HTR-8/SVneo (cell line): Measurements from ENCODE around the gene SLC4A5.

Experiments
- DNase-seq: peaks from one replicate; pipeline ENCODE4 v3.0.0; 2011; ENCODE audit warnings: low spot score, mixed read lengths; ENCODE audit not compliant: insufficient read length
- FAIRE-seq: peaks from 2 replicates; lab custom pipeline; 2011; peaks lifted over from hg19 to GRCh38; lab: Jason Lieb, UNC

The SLC4A5 gene

GRCh38 chr2:74317701-74318100 lies 25.5 kb downstream of the SLC4A5 start:
- FAIRE-seq, result no peak
- DNase-seq, result no peak

DNA sequence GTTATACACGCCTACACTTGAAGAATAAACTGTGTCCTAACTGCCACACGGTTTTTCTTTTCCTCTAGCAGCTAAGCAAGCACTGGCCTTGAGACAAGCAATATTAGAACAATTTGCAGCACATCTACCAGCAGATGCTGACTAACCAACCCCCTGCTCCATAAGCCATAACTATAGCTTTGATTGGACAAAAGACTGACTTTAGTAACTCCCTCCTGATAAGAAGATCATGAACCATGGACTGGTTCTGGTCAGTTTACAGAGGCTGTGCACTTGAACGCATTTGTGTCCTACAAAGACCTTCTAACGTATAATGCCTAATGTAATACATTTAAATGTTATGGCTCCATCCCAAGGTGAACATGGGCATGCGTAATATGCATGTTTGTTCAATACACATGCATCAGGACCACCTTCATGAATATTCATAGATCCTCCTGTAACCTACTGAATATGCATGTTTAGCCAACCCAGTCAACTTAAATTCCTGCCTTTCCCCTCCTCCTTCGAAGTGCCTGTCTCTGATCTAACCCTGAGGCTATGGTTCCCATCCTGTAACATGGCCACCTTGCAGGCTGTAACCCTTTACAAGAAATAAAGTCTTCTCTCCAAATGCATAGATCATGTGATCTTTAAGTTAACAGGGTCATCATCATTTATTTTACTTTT lies 26.5 kb downstream of the SLC4A5 start:
- no peak for DNase-seq
- peak; percentile 66 for FAIRE-seq

- FAIRE-seq (no peak), DNase-seq (no peak)
Measured at GRCh38 chr2:74314107-74314506, 29.1 kb downstream of the SLC4A5 start.

DNA sequence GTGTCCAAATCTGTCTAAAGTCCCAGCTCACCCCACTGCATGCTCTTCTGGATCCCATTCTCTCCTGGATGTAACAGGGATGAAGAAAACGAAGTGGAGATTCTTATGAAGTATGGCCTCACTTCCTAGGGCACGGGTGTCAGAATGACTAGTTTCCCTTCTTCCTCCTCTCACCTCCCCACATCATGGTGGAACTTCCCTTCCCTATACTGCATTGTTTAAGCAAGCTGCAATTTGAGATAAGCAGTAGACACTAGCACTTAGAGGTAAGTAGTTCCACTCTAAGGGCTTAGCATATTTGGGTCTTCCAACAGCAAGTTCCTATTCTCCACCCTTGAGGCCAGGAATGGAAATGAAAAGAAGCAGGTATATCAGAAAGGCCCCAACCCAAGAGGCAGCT lies 29.7 kb downstream of the SLC4A5 start:
- FAIRE-seq (no peak), DNase-seq (no peak)

DNA sequence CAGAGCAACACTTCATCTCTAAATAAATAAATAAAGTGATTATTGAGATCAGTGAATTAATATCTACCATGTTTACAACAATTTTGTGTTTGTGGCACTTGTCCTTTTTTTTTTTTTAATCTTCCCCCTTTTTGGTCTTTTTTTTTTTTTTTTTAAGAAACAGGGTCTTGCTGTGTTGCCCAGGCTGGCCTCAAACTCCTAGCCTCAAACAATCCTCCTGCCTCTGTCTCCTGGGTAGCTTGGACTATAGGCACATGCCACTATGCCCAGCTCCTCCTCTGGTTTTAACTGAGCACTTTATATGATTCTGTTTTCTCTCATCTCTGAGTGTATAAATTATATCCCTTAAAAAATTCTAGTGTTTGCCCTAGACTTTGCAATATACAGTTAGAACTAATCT lies 30.3 kb downstream of the SLC4A5 start:
- no peak for DNase-seq
- no peak for FAIRE-seq

- no peak for FAIRE-seq
- DNase-seq, result no peak
Measured at GRCh38 chr2:74307720-74308119, 35.5 kb downstream of the SLC4A5 start.

GRCh38 chr2:74304332-74305148 lies 38.7 kb downstream of the SLC4A5 start:
- DNase-seq (no peak), FAIRE-seq (no peak)

- peak; percentile 20 for FAIRE-seq
Measured at GRCh38 chr2:74302865-74303264, 40.4 kb downstream of the SLC4A5 start.

DNA sequence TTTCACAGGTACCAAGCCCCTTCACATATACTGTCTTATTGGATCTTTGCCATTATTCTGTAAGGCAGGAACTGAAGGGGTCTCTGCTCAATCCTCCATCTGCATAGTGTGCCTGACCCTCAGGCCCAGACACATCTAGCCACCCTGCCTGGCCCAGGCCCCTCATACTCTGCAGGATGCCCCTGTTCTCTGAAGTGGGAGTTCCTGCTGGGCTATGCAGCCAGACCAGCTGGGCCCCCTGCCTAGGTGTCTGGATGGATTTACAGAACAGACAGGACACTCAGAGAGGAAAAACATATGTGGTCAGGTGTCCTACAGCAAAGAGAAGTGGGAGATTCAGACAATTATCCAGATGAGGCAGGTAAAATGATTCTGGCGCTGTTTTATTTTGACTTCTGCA lies 42.0 kb downstream of the SLC4A5 start:
- DNase-seq (no peak), FAIRE-seq (no peak)

More at GRCh38 chr2:74302865-74303264, 40.4 kb downstream of the SLC4A5 start:
- DNase-seq, result no peak

DNA sequence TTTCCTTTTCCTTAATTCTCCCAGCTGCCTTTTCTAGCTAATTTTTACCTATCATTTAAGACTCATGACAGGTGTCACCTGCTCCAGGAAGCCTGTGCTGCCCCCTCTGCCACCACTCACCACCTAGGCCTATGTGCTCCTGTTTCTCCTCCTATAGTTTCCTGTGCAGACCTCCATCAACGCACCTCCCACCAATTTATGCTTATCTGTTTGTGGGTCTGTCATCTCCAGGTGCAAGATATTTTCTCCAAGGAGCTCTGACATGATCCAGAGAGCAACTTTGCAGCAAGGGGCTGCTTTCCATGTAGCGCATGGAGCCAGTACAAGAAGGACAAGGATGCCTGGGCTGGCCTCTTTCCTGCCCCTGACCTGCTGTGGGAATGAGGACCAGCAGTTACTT lies 42.7 kb downstream of the SLC4A5 start:
- DNase-seq (no peak), FAIRE-seq (no peak)

- FAIRE-seq (no peak), DNase-seq (no peak)
Measured at GRCh38 chr2:74297950-74298349, 45.3 kb downstream of the SLC4A5 start.

- DNase-seq (no peak), FAIRE-seq (no peak)
Measured at GRCh38 chr2:74297391-74297790, 45.8 kb downstream of the SLC4A5 start.

DNA sequence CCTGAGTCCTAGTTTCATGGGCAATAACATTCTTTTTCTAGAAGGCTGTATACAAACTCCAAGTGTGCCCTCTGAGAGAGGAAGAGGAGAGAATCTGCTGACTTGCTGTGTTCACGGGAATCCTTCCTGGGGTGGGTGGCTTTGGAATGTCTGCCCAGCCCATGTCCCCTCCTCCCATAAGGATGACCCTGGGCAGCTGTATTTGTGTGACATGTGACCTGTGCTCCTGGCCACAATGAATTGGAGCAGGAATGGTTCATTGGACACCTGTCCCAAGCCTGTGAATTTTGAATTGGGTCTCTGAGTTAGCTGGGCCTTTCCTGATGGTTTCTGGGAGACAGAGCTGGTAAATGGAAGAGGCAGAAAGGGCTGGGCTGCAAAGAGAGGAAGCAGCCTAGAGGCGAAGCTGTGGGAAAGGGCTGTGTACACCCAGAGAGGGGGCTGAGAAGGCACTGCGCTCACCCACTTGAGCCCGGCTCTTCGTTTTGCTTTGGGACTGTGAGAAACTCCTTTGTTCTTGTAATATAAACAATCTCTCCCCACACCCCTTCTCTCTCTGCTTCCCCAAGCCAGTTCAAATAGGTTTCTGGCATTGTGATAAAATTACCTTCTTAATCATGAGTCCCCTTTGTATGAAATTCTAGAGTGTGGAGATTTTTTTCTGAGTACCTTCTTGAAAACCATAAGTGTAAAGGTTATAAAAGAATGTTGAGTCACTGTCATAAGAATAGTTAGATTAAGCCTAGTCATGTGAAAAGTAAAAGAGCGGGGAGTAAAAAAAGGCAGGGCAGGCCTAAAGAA lies 49.8 kb downstream of the SLC4A5 start:
- FAIRE-seq (no peak), DNase-seq (no peak)

DNA sequence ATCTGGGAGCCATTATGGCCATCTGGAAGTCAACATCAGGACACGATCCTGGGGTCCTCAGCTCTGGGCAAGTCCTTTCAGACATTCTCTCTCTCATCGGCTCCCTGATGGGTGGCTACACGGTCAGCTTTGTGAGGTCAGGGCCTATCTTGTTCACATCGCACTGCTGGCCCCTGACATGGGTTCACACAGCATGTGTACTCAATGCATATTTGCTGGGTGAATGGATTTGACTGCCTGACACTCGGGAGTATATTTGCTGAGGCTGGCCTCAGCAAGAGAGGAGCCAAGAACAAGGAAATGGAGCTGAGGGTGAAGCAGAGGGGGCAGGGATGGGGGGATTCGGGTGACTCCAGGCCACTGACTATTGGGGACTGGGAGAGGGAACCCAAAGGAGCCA lies 50.5 kb downstream of the SLC4A5 start:
- DNase-seq, result no peak
- FAIRE-seq, result no peak

DNA sequence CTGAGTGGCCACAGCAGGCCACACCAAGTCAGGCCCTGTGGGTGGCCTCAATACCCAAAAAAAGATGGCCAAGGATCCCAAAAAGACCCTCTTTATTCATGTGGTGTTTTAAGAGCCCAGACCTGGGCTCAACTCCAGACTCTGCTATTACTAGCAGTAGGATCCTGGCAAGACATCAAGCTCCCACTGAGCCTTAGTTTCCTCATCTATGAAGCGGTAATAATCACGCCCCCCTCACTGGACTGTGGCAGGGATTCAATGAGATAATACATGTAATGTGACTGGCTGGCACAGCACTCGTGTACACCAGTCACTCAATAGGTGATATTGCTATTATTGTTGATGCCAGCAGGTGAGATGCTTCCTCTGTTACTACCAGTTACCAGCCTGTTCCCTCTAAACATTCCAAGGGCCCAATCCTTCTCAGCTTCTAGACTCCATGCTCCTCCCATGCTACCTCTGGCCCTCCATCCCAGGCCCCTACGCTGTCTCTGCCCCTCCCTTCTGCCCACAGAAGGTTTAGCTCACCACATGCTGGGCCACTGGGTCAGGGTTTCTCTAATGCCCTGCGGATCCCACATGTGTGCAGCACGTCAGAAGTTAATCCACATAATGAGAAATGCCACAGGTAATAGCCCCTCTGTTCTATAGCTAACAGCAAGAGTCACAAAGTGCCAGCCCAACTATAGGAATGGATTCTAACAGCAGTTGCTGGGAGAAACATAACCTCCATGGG lies 51.2 kb downstream of the SLC4A5 start:
- no peak for FAIRE-seq
- no peak for DNase-seq

DNA sequence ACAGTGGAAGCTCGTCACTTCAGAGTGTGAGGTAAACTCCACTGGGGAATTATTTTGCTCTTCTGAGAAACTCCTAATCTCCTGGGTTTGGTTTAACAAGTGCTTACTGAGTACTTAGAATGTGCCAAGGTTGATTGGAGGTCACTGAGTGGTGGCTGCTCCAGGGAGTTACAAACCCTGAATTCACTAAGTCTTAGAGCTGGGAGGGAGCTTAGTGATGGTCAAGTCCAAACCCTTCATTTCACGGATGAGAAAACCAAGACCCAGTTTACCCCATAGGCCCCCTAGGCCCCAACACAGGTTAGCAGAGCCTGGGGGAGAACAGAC lies 52.0 kb downstream of the SLC4A5 start:
- FAIRE-seq (no peak), DNase-seq (no peak)

- DNase-seq (no peak), FAIRE-seq (no peak)
Measured at GRCh38 chr2:74290466-74291217, 52.6 kb downstream of the SLC4A5 start.

DNA sequence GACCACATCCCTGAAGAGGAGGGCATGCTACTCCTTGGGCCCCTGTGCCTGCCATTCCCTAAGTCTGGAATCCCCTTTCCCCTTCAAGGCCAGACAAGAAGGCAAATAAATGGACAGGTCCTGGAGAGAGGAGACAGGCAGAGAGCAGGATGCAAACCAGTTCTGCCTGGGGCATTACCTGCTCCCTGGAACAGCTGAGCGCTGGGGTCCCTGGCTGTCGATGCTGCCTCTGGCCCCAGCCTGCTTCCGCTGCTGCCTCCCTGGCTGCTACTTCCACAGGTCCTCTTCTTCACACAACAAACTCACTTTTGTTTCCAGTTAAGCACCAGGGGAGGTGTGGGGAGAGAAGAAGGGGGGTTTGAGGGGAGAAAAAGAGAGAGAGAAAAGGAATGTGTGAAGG lies 53.1 kb downstream of the SLC4A5 start:
- DNase-seq, result no peak
- no peak for FAIRE-seq

DNA sequence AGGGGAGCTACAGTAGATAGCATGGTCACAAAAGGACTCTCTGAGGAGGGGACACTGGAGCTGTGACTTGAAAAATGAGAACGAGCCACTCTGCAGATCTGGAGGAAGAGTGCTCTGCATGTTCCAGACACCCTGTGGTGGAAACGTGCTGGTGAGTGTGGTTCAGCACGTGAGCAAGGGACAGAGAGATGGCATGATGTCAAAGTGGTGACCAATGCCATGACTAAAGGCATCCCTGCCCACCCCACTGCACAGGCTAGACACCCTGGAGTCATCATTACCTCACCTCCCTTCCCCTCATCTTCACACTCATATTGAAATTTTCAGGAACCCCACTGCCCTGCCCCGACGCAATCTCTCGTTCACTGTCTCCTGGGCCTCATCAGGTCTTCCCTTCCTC lies 56.5 kb downstream of the SLC4A5 start:
- DNase-seq (no peak), FAIRE-seq (peak; percentile 9)
